Fibroblast of skin of right biceps (primary cell): ENCODE results near the gene FNDC10.
"Not testable (repeated sequence)": the region's sequence is repeated elsewhere in the genome, so short reads cannot be mapped to it uniquely, and the experiment has no call there.

Experiments
- DNase-seq: peaks from one replicate; pipeline ENCODE4 v3.0.0-alpha.2; 2013

FNDC10 gene

DNA sequence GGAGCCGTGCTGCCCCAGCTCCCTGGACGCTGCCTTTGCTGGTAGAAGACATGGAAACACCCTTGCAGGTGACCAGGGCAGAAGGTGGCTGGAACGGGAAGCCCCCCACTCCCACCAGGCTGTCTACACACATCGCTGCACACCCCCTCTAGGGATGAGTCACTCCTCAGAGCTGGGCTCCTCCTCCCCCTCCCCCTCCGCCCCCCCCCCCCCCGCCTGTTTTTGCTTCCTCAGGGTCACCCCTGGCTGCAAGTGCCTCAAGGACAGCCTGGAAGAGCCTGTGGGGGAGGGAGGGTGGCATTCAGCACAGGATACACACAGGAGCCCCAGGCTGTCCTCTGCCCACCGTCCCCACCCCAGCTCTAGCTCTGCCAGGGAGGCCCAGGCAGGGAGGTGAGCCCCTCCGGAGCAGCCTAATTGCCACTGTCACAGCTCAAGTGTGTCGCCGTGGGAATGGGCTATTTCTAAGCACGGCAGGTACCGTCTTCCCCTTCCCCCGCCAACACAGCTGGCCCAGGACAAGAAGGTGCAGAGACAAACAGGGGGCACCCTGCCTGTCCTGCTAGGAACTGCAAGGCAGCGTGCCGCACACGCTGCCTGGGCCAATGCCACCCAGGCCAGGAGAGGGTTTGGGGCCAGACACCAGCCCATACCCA, 2.5 kb downstream of the FNDC10 start:
- DNase-seq, result no peak

DNA sequence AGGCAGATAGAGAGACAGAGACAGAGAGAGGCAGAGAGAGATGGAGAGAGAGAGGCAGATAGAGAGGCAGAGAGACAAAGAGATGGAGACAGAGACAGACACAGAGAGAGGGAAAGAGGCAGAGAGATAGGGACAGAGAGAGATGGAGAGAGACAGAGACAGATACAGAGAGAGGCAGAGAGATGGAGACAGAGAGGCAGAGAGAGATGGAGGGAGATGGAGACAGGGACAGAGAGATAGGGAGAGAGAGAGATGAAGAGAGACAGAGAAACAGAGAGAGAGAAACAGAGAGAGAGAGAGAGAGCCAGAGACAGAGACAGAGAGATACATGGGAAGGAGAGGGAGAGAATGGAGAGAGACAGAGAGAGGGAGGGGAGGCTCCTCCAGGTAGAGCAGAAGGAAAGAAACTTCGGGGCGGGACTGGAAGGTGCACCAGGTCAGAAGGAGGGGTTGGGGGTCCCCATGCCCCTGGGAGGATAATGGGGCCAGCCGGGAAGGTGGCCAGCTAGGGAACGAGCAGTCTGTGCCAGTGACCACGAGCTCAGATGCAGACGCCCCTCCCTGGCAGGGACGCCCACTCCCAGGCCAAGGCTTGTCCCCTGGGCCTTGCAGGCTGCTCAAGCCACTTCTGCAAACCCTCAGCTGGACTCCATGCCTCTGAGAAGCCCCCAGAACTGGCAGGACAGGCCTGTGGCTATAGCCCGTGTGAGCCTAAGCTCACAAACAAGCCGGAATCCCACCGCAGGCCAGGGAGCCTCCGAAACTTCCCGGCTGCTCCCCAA, 3.3 kb downstream of the FNDC10 start:
- no peak for DNase-seq

DNA sequence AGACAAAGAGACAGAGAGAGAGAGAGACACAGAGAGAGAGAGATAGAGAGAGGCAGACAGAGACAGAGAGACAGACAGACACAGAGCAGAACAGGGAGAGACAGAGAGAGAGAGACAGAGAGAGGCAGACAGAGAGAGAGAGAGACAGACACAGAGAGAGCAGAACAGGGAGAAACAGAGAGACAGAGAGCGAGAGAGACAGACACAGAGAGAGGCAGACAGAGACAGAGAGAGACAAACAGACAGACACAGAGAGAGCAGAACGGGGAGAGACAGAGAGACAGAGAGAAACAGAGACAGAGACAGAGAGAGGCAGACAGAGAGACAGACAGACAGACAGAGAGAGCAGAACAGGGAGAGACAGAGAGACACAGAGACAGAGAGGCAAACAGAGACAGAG, 4.6 kb downstream of the FNDC10 start:
- DNase-seq, result not testable (repeated sequence)

DNA sequence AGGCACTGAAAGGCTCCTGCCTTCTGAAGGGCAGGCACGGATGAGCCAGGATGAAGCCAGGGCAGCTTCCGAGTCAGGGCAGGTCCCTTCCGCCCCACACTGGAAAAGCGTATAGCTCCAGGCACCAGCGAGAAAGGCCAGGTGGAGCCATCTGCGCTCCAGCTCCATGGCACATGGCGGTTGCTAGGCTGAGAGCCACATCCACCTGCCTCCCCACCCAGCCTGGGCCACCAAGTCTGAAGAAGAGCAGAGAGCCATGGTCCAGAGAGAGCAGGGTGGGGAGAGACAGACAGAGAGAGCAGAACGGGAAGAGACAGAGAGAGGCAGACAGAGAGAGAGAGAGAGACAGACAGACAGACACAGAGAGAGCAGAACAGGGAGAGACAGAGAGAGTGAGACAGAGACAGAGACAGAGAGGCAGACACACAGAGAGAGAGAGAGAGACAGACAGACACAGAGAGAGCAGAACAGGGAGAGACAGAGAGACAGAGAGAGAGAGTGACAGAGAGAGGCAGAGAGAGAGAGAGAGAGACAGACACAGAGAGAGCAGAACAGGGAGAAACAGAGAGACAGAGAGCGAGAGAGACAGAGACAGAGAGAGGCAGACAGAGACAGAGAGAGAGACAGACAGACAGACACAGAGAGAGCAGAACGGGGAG, 5.2 kb downstream of the FNDC10 start:
- DNase-seq, result no peak

DNA sequence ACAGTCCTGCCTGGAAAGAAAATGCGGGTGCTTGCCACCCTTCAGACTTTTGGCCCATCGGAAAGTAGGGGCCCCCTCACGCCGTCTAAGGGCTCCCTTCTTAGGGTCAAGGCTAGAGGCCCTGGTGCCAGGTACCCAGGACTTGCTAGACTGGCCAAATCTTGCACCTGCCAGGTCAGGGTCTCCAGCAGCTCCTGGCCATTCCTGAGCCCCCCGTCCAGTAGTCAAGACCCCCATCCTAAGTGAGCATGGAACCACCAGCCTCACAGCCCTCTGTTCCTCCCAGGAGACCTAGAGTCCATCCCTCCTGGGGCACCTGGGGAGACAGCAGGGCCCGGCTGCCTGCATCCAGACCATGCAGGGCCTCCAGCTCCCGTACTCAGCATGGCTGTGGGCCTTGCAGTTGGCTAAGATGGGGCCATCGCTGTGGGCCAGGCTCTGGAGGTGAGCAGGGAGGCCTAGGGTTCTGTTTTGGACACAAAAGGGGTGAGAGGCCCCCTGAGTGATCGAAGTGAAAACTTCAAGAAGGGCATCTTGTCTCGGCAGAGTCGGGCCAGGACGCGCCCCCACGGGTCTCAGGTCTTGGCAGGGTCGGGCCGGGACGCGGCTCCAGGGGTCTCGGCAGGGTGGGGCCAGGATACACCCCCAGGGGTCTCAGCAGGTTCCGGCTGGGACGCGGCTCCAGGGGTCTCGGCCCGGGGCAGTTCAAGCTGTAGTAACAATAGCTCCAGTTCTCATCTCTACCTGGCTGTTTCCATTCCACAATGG, 5.9 kb downstream of the FNDC10 start:
- DNase-seq, result no peak

DNA sequence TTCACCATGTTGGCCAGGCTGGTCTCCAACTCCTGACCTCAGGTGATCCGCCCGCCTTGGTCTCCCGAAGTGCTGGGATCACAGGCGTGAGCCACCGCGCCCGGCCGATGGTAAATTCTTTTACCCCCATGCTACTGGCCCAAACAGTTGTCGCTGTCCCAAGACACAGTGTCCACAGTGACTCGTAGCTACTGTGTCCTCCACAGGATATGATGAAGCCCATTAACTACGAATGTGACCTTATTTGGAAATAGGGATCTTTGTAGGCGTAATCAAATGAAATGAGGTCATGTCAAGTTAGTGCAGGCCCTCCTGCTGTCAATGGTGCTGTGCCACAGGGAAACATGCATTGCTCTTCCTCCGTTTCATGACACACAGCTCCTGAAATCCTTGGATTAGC, 8.5 kb downstream of the FNDC10 start:
- DNase-seq, result peak; percentile 67

DNA sequence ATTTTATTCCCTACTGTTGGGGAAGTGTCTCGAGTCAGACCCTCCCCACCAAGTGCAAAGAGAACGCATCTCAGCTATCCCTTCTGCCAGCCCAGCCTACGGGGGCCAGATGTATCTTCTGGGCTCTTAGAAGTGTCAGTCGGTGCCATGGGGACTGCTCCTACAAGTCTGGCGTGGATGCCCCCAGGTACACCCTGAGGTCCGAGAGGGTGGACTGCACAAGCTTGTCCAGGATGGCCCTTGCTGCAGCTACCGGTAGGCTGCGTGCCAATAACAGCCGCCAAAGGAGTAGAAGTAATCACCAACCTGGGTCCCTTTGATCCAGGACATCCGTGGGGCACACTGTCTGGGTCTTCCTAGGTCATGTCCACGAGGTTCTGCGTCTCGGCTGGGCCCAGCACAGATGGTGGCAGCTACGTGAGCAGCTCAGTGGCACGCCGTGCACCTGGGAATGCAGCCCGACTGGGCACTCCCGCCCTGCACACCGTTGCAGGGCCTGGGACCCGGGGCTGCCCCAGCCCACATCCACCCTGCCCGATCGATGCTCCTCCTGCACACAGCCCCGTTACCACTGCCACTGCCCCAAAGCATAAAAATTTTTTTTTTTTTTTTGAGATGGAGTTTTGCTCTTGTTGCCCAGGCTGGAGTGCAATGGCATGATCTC, 16.5 kb downstream of the FNDC10 start:
- no peak for DNase-seq

DNA sequence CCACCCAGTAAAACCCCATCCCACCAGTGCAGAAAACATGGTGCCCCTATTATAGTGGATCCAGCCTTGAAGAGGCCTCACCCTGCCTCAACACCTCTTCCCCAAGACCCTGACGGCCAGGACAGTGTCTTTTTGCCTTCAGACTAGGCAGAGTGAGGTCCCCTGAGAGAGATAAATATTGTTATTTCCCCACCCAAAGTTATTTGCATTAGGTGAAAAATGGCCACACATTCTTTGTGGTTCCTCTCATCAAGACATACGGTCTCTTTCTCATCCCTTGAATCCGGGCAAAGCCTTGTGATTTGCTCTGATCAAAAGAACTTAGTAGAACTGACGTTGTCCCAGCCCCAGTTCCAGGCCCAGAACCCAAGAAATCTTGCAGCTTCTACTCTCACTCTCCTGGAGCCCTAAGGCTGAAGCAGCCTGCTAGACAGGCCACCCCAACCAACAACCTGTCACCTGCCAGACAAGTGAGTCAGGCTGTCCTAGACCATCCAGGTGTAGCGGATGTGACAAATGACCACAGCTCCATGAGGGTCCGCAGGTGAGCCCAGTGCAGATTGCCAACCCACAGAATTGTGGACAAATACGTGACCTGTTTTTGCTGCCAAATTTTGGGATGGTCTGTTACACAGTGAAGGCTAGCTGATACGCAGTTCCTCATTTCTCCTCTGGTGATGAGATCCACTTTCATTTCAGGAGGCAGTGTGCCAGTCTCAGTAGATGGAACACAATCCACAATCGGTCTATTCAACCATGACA, 17.2 kb downstream of the FNDC10 start:
- DNase-seq, result no peak

DNA sequence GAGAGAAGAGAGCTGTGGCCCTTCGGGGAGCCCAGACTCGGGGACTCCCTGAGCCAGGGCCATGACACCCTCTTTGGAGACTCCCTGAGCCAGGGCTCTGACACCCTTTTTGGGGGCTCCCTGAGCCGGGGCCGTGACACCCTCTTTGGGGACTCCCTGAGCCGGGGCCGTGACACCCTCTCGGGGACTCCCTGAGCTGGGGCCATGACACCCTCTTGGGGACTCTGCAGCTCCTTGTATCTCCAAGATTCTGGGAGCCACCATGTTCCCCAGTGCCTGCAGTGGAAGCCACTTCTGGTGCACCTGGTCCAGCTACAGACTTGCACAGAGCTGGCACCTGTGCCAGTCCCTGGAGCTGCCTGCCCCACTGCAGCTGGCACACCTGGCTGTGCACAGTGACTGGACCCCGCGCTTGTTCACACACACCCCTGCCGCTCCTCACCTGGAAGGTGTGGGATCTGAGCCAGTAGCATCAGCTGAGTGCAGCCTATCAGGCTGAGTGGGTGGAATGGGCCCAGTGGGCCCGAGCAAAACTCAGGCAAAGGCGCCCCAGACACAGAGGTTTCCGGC, 21.5 kb downstream of the FNDC10 start:
- DNase-seq, result no peak

DNA sequence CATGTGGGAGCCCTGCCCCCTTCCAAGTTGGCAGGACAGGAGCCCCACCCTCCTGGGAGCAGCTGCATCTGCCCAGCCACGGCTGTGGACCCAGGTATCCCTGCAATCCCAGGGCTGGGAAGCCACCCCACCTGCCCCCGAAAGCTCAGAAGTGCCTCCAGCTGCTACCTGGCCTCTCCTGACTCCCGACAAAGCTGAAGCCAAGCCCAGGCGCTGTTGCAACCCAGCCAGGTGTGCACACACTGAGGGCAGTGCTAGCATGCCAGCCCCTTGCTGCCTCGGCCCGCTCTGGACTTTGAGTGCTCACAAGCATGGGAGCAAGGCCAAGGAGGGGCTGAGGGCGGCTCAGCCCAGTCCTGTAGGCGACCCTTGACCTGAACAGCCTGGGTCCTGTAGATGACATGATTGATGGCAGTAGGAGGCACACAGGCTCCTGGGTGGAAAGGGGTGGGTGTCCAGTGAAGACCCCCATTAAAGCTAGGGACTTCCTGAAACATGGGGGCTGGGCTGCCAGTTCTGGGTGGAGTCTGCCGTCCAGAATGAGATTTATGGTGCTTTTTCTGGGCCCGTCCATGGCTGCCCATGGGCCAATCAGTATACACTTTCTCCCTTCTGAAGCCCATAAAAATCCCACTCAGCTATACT, 22.4 kb downstream of the FNDC10 start:
- no peak for DNase-seq

DNA sequence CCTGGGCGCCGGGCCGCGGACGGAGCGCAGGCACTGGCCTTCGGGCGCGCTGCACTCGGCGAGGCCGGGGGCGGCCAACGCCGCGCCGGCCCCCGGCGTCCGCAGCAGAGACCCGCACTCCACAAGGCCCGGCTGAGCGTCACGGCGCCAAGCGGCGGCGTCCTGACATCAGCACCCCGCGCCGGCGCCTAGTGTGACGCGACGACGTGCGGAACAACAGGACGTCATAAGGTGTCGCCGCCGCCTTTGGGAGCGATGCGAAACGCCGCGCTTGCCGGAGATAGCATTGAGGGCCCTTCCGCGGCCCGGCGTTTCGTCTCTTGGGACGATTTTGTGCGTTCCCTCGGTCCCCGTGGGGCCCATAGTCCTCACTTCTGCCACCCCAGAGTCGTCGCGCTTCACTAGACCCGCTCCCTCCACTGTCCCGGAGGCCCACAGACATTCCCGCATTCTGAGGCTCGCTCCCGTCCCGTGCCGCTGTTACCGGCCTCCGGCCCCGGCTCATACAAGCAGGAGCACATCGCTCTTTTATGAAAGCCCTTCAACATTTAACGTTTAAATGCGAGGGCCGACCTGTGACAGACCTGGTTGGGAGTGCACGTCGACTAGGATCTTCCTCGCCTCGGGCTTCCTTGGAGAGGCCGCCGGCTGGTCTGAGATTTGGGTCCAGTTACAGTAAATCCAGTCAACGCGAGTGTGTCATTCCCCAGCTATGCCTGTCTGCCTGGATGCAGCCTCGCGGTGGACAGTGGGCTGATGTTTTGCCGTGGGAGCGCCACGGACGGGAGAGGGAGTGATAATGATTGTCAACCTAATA, 25.0 kb downstream of the FNDC10 start, which contains the start of gene SSU72:
Gene SSU72 (minus strand): TSS at position 143 of the 817 bp plus-strand sequence. CDS start 306 bp downstream, outside the sequence.
- DNase-seq, result peak; percentile 95

DNA sequence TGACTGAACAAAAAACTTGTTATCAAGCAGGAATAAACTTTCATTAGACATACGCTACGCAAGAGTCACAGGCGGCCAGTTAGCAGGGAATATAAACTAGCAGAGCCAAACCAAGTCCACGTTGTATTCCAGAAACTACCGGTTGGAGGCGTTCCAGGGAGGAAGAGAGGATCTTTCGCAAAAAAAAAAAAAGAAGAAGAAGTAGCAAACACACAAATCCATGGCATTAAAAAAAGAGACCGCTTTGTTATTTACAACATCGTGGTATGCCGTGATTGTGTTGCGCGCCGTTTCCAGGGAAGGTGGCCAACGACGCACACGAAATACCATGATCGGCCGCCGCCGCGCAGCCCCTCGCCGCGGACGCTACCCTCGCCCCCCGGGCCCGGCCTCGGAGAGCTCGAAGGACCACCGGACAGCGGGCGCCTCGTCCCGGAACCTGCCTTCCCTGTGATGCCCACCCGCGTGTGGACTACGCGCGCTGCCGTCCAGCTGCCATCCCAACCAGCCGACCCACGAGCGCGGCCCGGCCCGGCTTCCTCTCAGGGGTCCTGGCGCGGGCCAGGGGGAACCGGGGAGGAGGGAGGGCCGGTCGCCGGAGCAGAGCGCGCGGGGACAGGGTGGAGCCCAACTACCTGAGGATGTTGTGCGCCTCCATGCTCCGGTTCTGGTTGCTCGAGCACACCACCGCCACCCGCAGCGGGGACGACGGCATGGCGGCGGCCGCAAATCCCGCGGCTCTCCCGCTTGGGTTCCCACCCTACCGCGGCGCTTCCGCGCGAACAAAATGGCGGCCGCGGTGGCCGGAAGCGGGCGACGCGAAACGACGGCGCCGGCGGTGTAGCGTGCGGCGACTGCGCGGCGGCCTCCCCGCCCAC, 25.9 kb downstream of the FNDC10 start:
- peak; percentile 69 for DNase-seq

DNA sequence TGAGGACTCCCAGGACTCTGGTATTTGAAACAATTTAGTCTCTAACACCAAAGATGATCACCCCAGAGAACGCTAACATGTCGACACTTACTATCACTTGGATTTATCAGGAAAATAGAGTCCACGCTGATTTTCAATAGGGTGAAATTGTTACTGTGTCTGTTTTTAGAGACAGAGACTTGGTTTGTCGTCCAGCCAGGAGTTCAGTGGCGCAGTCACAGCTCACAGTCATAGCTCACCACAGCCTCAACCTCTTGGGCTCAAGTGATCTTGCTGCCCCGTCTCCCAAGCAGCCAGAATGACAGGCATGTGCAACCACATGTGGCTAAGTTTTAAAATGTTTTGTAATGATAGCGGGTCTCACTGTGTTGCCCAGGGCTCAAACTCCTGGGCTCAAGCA, 30.6 kb downstream of the FNDC10 start:
- no peak for DNase-seq

DNA sequence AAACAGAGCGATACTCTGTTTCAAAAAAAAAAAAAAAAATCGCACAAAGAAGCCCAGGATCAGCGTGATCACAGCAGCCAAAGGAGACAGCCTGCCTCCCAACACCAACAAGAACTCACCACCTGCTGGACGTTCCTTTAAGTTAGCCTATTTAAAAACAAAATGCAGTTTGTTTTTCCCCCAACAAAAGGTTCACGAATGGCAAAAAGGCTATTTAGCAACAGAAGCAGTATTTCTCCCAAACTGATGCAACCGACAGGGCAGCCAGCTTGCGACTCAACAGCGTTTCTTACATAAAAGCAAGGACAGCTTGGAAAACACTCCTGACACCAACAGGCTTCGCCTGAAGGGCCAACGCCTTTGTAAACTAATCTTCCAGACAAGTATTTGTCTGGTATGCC, 32.0 kb downstream of the FNDC10 start:
- DNase-seq, result no peak

DNA sequence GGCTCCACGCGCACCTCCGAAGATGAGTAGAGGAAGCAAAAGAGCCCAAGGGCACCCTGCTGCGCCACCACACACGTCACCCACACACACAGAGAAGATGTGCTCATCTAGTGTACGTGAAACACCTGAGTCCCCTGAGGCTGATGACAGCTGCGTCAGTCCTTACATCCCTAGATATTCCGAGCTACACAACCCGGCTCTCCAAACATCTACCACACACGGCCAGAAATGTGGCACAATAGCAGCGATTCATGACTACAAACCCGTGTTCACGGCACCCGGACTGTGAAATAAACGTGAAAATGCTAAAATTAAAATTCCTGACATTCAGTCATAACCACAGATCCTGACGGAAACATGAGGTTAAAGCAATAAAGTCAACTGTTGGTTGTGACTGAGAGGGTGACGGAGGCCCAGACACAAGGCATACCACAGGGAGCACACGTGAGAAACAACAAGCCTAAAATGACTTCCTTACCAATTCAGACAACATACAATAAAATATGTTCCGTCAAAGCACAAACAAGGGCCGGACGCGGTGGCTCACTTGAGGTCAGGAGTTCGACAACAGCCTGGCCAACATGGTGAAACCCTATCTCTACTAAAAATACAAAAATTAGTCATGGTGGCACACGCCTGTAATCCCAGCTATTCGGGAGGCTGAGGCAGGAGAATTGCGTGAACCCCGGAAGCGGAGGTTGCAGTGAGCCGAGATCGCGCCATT, 32.6 kb downstream of the FNDC10 start:
- DNase-seq, result peak; percentile 29

DNA sequence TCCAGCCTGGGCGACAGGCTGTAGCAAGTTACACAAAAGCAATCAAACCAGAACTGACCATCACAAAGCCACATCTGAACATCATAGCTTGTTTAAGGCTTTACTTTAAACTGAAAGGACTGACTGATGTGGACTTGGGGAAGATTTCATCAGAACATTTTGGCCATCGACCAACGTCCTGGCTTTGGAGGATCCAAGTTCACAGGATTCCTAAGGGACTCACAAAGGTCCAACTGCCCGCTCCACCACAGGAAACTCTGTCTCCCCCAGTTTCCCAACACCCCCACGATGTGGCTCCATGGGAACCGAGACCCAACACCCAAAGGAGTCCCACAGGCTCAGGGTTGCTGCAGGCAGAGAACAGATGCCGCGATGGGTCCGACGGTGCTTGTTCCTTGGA, 34.6 kb downstream of the FNDC10 start:
- no peak for DNase-seq

DNA sequence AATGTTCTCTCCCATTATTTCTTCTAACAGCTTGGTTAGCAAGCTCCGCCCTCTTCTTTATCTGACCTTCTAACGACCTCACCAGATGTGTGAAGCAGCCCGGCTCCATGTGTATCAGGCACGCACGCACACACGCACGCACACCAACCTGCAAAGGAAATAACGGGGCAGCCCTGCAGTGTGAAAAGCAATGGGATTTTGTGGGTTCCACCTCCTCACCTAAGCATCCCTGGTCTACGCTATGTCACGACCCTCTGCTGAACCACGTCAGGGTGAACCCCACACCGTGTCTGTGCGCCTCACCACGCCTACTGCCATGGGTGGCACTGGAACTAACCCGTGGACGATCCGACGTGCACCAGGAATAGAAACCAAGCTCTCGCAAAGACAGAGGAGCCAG, 35.7 kb downstream of the FNDC10 start:
- no peak for DNase-seq

DNA sequence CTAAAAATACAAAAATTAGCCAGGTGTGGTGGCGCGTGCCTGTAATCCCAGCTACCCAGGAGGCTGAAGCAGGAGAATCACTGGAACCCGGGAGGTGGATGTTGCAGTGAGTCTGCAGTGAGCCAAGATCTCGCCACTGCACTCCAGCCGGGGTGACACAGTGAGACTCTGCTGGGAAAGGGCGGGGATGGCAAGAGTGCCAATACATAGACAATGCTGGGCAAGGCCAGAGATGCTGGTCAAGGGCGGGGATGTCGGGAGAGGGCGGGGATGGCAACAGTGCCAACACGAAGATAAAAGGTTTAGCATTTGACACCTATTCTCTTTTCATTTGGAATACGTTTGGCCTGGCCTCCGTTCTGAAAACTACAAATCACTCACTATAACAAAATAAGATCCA, 36.2 kb downstream of the FNDC10 start:
- no peak for DNase-seq
